Femur (tissue), 1 donor: ENCODE data around the gene CRB2.

Experiments used
- DNase-seq: peaks from one replicate; pipeline ENCODE4 v3.0.0-alpha.2; 2017

CRB2 gene

DNA sequence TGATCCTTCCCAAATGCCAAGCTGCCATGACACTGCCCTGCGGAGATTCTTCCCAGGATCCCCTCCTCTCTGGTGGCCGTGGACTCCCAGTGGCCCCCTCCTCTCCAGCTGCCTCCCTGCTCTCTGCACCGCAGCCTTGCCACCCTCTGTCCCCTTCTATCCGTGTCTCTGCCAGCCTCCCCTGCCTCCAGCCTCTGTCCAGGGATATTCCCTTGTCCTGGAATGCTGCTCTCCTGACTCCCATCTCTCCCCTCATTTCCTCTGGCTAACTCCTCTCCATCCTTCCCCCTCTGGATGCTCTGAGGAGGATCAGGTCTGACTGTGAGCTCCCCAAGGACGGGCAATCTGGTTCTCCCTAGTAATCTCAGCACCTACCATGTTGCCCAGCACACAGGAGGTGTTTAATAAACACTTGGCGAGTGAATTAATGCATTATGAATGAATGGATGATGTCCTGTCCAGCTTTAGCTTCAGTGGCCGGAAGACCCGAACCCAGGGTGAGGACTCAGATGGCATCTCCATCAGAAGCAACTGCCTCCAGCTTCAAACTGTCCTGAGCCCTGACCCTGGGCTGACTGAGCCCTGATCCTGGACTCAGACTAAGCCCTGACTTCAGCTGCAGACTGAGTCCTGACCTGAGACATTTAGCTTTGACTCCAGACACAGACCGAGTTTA lies 7.5 kb upstream of the CRB2 start:
- DNase-seq: no peak

DNA sequence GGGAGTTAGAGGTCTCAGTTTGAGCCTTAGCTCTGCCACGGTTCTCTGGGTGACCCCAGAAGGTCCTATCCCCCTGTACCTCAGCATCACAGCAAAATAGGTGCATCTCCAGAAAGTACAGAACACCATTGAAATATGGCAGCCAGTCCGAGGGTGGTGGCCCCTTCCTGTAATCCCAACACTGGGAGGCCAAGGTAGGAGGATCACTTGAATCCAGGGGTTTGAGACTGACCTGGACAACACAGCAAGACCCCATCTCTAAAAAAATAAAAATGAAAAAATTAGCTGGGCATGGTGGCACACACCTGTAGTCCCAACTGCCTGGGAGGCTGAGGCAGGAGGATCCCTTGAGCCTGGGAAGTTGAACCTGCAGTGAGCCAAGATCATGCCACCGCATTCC lies 7.0 kb upstream of the CRB2 start:
- DNase-seq: no peak

DNA sequence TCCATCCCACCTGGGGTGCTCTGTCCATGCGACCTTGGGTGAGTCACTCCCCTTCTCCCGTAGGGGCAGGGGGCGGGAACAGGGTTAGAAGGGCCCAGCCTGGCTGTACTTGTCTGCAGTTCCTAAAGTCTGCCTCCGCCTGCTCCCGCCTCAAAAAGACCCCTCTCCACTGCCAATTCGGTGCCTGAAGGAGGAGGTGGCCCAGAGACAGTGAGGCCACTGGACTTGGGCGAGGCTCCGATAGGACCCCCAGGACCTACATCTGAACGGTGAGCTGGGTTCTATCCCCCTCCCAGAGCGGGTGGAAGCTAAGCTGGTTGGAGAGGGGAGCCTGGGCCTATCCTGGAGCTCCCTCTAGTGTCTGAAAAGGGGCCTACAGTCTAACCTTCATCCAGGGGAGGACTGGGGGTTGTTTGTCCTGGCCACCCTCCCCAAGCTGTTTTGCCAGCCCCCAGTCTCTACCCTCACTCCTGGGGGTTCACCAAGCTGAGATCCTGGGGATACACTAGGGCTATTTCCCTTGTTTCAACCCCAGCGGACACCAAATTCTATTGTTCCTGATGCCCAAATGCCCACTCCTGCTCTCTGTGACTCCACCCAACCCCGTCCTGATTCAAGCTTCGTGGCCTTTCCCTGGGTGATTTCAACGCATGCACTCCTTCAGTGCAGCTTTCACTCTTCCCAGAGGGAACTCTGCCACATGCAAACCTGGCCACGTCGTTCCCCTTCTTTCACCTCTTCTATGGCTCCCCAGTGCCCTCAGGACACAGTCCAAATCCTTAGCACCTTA lies 6.1 kb upstream of the CRB2 start:
- peak; percentile 78 for DNase-seq

DNA sequence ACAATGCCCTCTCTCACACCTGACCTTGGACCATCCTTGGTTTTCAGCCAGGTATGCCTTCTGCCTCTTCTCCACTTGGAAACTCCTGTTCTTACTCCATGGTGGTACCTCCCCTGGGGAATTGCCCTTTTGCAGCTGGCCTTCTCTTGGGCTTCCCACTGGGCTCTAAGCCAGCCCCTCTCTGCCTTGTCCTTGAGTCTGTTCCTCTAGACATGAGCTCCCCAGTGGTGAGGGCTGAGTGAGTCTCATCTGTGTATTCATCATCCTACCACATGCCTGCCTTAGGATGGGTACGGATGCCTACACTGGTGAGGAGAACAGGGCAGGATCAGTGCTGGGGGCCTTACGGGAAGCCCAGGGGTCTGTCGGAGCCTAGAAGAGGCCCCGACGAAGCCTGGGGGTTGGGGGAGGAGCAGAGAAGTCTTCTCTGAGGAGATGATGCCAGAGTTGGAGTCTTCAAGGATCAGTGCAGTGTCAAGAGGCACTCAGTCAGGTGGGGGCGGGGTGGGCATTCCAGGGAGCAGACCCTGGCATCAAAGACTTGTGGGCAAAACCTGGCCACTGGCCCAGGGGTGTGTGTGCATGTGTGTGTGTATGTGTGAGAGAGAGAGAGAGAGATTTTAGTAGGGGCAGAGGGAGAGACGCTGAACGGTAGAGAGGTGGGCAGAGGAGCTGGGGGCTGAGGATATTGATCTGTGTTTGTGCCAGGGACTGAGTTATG lies 5.2 kb upstream of the CRB2 start:
- DNase-seq: no peak

DNA sequence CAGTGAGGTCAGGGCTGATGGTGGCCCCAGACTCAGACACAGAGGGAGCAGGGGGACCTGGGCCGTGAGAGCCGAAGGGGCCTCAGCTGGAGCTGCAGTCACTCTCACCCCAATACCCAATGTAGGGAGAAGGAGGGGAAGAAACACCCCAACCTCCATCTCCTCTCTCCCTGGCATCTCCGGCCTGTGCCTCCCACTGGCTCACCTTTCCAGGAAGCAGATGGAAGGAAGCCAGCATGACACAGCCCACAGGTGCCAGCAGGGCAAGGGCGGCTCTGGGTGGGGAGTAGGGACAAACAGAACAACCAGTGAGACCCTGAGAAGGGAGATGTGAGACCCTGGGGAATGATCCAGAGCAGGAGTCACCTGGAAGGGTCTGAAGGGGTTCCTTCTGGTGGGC lies 3.0 kb upstream of the CRB2 start:
- DNase-seq: no peak

DNA sequence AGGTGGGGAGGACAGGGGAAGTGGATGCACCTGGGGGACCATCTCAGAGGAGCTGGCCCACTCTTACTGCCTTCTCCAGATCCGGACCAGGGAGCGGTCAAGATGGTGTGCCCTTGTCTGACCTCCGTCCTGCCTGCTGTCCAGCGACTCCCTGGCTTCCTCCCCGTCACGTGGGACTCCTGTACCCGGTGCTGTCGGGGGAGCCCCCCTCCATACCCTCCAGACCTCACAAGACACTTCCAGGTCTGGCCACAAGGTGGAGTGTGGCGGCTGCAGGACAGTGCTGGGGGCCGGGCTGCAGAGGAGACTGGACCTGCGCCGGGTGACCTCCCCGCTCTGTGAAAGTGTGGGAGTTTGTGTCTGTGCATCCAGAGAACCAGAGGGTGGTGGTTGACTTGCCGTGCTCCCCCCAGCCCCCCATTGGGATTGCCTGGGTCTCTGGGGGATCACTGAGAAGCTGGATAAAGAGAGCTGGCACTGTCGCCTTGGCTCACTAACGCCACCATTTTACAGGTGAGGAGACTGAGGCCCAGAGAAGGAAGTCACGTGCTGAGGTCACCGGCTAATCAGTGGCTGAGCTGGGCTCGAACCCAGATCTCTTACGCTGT lies 1.9 kb upstream of the CRB2 start:
- DNase-seq: peak; percentile 77

DNA sequence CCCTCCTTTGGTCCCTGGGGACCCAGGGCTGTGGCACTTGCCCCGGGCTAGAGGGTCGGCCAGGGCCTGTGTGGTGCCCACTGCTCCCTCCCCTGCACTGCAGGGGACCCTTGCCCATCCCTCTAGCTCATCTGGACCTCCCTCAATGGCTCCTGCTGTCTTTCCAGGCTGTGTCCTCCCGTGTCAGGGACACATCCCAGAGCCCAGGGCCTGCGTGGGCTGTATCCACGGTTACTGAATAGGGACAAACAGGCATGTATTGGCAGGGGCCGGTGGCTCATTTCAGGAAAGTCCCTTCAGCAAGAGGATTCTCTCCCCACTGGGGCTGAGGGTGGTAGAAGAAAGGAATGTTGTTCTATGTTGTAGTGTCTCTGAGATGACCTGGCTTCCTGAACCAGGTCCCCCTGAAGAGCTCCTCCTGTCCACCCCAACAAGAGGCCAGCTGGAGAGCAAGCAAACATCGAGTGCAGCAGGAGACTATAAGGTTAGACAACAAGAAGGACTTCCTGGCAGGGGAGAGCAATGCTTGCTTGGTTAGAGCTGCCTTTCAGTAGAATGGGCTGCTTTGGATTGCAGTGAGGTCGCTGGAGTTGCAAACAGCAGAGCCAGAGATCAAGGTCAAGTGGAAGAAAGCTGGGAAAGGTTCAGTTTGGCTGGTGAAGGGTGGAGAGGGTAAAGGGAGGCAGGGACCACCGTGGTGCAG lies 1.0 kb upstream of the CRB2 start:
- no peak for DNase-seq

DNA sequence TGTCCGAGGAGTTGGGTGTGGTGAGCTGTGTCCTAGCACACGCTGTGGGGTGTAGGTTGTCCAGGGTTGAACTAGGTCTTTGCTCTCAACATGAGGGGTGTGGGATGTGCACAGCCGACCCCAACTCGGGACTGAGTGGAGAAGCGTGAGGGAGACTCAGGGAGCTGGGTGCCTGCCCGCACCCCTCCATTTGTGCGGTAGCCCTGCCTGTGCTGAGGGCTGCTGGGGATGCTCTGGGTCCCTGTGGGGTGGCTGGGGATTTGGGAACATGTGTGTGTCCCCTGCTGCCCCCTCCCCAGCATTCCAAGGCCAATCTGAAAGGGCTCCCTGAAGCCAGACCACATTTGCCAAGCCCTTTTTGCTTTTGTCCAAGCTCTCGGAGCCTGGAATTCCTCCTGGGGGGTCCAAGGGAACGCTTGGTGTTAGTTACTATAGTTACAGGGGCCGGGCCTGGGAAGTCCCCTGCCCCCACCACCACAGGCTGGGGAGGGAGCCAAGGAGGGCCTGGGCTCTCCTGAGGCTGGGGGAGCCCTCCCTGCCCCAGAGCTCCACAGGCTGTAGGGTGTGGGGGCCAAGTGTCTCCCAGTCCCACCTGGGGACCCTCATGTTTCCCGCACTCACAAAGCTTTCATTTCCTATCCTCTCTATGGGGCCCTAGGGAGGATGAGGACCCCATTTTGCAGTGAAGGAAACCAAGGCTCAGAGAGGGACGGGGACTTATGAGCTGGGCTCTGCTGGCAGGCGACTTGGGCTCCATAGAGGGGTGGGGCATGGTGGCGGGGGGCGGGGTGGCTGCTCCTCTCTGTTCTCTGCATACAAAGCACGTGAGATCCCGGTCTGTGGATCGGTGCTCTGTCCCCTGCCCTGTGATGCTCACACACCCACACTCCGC lies 1.1 kb downstream of the CRB2 start:
- DNase-seq: no peak

DNA sequence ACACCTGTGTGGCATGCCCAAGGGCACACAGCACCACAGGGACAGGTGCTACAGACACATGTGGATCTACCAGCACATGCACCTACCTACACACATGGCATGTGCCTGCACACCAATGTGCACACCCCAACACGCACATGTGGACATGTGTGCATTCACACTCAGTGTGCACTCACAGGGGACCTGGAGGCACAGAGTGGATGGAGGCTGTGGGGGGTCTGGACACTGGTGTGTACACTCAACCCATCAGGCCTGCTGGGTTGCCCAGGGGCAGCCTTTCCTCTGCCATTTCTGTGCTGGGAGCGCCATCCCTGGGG lies 1.7 kb downstream of the CRB2 start:
- no peak for DNase-seq

DNA sequence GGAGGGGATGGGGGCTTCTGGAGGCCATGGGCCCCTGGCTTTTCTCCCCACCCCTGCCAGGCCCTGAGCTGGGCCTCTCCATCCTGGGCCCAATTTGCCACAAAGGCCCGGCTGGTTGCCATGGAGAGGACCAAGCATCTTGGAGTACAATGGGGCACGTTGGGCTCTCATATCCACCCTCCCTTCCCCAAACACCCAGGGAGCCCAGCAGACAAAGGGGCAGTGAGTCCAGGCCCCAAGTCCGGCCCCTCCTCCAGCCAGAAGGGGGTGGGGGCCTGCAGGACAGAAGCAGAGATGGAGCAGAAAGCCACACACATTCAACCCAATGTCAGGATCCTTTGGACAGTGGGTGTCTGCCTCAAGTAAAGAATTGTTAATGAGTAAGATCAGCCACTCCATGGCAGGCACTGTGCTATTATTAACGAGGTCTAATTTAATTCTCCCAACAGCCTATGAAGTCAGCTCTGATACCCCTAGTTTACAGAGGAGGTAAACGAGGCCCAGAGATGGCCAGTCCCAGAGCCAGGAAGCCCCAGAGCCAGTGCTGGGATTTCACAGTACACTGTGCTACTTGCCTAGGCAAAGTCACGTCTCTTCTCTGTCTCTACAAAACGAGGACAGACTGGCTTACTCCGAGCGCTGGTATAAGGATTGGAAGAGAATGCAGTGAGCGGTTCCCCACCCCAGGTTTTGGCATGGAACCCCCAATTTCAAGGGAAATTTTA lies 2.3 kb downstream of the CRB2 start:
- DNase-seq: no peak

DNA sequence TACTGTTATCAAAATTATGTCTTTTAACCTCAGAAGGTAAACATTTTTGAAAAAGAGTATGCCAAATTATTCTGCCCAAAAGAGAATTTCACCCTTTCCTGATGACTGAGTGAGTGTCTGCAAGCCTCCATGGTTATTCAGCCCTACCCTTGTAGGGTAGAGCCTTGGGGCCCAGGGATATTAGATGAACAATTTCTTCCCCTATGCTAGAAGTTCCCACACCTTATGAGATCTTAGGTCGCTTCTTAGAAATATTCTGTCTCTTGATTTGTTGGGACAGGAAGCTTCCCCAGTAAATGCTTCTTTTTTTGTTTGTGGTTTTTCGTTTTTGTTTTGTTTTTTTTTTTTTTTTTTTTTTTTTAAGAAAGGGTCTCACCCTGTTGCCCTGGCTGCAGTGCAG lies 3.1 kb downstream of the CRB2 start:
- no peak for DNase-seq

DNA sequence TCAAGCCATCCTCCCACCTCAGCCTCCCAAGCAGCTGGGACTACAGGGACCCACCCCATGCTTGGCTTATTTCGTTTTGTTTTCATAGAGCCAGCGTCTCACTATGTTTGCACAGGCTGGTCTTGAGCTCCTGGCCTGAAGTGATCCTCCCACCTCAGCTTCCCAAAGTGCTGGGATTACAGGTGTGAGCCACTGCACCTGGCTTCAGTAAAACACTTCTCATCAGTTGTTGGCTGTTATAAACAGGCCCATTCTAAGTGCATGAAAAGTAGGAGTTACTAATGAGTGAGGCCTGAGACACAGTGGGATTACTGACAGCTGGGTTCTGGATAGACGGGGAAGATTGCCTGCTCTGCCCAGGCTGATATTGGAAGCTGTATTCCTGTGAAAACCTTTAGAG lies 3.5 kb downstream of the CRB2 start:
- no peak for DNase-seq

DNA sequence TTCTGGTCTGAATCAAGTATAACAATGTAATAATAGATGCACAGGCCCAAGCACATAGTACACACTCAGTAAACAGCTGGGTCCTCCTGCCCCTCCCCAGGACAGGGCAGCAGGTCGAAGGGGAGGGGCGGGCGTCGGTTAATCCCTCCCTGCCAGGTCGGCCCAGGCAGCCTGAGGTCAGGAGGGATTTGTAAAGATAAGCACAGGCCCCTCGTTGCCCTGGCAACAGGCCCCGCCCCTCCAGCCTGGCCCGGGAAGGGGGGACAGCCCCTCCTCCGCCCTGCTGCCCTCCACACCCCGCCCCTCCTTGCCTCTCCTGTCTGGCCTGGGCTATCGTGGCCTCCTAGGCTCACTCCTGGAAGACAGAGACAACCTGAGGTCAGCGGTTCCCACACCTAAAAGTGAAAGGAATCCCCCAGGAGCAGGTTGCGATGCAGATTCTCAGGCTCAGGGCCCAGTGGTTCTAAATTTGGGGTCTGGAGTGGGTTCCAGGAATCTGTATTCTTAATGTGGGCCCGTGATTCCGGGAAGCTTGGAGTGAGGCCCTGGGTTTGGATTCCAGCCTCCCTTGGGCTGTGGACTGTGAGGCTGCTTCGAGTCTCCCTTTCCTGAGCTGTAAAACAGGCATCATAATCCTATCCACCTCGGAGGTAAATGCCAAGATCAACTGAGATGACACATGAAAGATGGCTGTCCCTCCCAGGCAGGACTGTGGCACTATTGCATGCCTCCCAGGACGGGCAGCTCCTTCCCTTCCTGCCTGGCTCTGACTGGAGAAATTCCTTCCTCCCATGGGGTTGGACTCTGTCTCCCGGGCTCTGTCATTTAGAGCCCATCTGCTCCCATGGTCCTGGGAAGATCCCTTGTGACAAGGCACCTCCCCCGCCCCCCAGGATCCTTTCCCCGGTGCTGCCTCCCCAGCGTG lies 4.4 kb downstream of the CRB2 start:
- peak; percentile 79 for DNase-seq

DNA sequence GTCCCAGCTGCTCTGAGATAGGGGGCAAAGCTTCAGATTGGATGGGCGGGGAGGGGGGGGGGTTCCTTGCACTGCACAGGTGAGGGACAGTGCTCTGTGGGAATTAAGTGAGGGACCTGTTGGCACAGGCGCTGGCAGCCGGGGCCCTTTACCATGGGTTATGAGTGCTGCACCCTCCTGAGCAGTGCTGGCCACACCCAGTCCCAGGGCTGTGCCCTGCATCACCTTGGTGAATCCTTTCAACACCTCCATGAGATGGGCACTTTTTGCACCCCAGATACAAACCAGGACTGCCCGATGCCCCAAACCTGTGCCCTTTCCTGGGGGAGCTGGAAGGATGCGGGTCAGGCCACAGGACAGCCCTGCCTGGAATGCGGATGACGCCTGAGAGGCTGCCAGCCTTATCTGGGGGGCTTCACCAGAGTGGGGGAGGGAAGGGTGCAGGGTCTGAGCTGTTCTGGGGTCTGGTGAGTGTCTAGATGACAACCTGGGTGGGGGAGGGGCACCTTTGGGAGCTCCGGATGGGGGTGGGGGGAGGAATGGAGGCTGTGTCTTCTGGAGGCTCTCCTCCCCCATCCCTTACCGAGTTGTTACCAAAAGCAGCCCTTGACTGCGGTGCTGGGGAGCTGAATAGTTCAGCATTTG lies 5.2 kb downstream of the CRB2 start:
- no peak for DNase-seq

DNA sequence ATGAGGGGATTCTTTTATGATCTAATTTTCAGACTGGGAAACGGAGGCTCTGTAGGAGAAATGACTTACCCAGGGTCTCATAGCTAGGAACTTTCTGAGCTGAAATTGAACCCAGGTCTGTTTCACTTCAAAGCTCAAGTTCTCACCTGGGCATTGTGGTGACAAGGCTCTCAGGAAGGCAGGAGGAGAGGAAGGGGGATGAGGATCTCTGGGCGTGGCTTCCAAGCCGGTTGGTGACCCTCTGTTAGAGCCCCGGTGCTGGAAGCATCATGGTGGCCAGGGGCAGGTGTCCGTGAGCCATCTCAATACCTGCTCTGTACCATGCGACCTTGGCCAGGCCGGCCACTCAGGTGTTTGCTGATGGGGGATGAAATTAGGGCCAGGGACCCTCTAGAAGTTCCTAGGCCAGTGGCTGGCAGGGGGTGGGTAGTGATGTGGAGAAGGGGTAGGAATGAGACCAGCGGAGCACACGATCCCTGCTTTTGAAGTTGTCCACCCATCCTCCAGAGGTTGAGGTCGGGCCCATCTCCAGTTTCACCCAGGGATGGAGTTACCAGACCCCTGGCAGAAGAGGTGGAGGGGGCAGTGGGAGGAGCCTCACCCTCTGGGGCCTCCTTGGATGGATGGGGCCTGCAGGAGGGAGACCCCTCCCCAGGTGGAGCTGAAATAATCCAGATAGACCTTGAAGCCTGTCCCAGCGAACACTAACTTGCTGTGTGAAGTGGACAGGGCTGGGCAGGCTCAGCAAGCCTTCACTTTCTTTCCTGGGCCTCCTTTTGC lies 5.9 kb downstream of the CRB2 start:
- DNase-seq: no peak

DNA sequence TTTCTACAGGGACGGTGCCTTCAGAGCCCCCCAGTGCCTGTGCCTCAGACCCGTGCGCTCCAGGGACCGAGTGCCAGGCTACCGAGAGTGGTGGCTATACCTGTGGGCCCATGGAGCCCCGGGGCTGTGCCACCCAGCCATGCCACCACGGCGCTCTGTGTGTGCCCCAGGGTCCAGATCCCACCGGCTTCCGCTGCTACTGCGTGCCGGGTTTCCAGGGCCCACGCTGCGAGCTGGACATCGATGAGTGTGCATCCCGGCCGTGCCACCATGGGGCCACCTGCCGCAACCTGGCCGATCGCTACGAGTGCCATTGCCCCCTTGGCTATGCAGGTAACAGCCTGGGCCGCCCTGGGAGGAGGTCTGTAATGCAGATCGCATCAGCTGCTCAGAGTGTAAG lies 6.9 kb downstream of the CRB2 start:
- no peak for DNase-seq

DNA sequence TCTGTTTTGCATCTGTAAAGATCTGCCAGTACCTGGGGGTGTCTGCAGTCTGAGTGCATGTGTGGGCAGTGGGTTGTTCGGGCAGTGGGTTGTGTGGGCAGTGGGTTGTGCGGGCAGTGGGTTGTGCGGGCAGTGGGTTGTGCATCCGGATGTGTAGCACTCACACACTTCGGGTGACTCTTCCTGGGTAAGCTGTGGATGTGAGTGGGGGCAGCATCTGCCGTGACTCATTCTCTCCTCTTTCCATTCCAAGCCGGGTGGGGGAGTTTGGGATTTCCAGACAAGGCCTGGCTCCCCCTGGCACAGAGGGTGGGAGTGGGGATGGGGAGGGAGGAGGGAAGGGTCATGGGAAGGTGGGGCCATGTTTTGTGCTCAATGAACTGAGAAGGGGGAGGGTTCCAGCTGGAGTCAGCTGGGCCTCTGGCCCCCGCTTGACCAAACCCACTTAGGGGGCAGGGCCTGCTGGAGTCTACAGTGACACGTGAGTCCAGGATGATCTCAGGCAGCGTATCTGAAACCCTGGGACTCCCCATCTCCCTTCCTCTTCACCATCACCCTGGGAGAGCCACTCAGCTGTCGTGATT lies 8.3 kb downstream of the CRB2 start:
- peak; percentile 65 for DNase-seq

DNA sequence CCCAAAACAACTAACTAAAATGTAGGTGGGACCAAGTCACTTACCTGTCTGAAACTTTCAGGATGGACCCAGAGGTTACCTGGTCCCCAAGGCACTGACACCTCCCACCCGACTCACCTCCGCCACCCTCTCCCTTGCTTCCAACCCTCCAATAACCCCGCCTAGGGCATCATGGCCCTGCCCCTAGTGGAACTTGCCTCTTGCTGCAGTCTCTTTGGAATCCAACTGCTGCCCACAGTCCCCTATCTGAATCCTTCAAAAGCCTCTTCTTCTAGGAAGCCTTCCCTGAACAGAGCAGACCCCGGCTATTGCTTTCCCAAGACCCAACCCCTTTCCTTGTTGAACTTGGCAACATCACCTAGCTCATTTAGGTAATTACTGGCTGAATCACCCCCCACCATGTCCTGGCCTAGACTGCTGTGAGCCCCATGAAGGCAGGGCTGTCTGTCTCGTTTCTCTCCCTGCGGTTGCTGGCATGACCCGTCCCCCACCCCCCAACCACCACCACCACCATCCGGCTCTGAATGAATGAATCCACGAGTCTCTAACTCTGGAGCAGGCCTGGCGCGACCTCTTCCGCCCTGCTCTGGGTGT lies 9.4 kb downstream of the CRB2 start:
- DNase-seq: no peak
